B cell (primary cell): ENCODE data around the gene VWA3A. TPM values are rescaled to one million over a fixed set of nuclear protein-coding genes. Genes with fewer than 3 reads are reported as not detected.
A peak's percentile ranks its signal among the peaks of the same experiment; 100 is the strongest.

Source experiments
- ATAC-seq: fragments of 200-7000 bp; cut with Tn5 transposase; one replicate; pipeline ENCODE4 v1.10.0; 2021; ENCODE audit warnings: low read depth, mild to moderate bottlenecking, moderate number of reproducible peaks, moderate library complexity
- CTCF ChIA-PET: fragments of 350-600 bp; sonication (Branson Sonifier 250); formaldehyde crosslinking; loops from one replicate; lab custom pipeline; 2021; ENCODE audit warnings: antibody characterized with exemption, inconsistent platforms; lab: Charles Lee
- POLR2A ChIA-PET: fragments of 350-600 bp; sonication (Branson Sonifier 250); formaldehyde crosslinking; loops from one replicate; lab custom pipeline; 2021; ENCODE audit warnings: antibody characterized with exemption; lab: Charles Lee
- DNase-seq: peaks from one replicate; pipeline ENCODE4 v3.0.0; 2013
- H2AFZ ChIP-seq: 2 replicates; pipeline ENCODE4 v1.6.1; 2012; ENCODE audit warnings: mild to moderate bottlenecking, low read depth, low read length; ENCODE audit not compliant: insufficient read depth, poor library complexity, severe bottlenecking
- H3K27ac ChIP-seq, 2 donors: 1 replicate in 1 of 2; 2 replicates in 1 of 2; pipeline ENCODE4 v1.5.1; 2012 to 2013; ENCODE audit warnings: low read length in 2 of 2, mild to moderate bottlenecking in 2 of 2, moderate library complexity in 1 of 2
- H3K27me3 ChIP-seq, 4 experiments: fragments of 200-600 bp in 1 of 4; sonication (generic) in 1 of 4; replicated peaks in 1 of 4; 1 replicate in 2 of 4; 2 replicates in 2 of 4; pipeline versions ENCODE4 v1.6.1 to v1.7.0; 2013 to 2016; ENCODE audit warnings: low read length in 3 of 4, mild to moderate bottlenecking in 2 of 4, mixed read lengths in 1 of 4, moderate library complexity in 1 of 4; ENCODE audit not compliant: insufficient read depth in 4 of 4, control insufficient read depth in 3 of 4; ENCODE audit errors: control extremely low read depth in 1 of 4
- H3K36me3 ChIP-seq, 2 experiments: replicated peaks in 1 of 2; 1 replicate in 1 of 2; 2 replicates in 1 of 2; pipeline versions ENCODE4 v1.6.1 to v1.7.1; 2013; ENCODE audit warnings: low read length in 1 of 2; ENCODE audit not compliant: insufficient read depth in 2 of 2, control insufficient read depth in 1 of 2; ENCODE audit errors: control extremely low read depth in 1 of 2, extremely low read depth in 1 of 2
- H3K4me1 ChIP-seq, 2 donors: fragments of 200-600 bp in 1 of 2; sonication (generic) in 1 of 2; 1 replicate in 1 of 2; 2 replicates in 1 of 2; pipeline versions ENCODE4 v1.5.1 to v1.6.1; 2013 to 2017; ENCODE audit warnings: low read length in 2 of 2; ENCODE audit not compliant: control insufficient read depth in 2 of 2, insufficient read depth in 2 of 2
- H3K4me2 ChIP-seq: replicated peaks from 2 replicates; pipeline ENCODE3; 2012; ENCODE audit warnings: mild to moderate bottlenecking, low read depth, low read length; ENCODE audit not compliant: poor library complexity, severe bottlenecking
- H3K4me3 ChIP-seq, 5 experiments: fragments of 200-600 bp in 1 of 5; sonication (generic) in 1 of 5; 1 replicate in 3 of 5; 2 replicates in 2 of 5; pipeline versions ENCODE4 v1.5.1 to v1.7.0; 2011 to 2016; ENCODE audit warnings: low read length in 4 of 5, mild to moderate bottlenecking in 4 of 5, low read depth in 2 of 5, control low read depth in 1 of 5, moderate library complexity in 1 of 5; ENCODE audit not compliant: insufficient read depth in 1 of 5; ENCODE audit errors: control extremely low read depth in 1 of 5, extremely low read depth in 1 of 5
- H3K79me2 ChIP-seq: fragments of 200-600 bp; sonication (generic); one replicate; pipeline ENCODE4 v1.6.0; 2016; ENCODE audit warnings: low read length; ENCODE audit not compliant: control insufficient read depth, insufficient read depth
- H3K9ac ChIP-seq: fragments of 200-600 bp; sonication (generic); 2 replicates; pipeline ENCODE4 v1.6.1; 2017; ENCODE audit warnings: mild to moderate bottlenecking, low read length, moderate library complexity
- H3K9me3 ChIP-seq, 3 donors: one replicate each; pipeline versions ENCODE4 v1.6.1 to v1.7.1; 2013; ENCODE audit warnings: low read length in 2 of 3; ENCODE audit not compliant: control insufficient read depth in 2 of 3, insufficient read depth in 1 of 3; ENCODE audit errors: control extremely low read depth in 1 of 3
- H4K20me1 ChIP-seq: 2 replicates; pipeline ENCODE4 v1.6.0; 2012; ENCODE audit warnings: mild to moderate bottlenecking, low read length; ENCODE audit not compliant: insufficient read depth, control insufficient read depth, poor library complexity, severe bottlenecking
- H3K27ac Mint-ChIP-seq: one replicate; pipeline ENCODE4 v1.8.0; 2021; ENCODE audit warnings: mixed read lengths
- H3K27me3 Mint-ChIP-seq: one replicate; pipeline ENCODE4 v1.8.0; 2021; ENCODE audit warnings: mixed read lengths
- H3K4me1 Mint-ChIP-seq: one replicate; pipeline ENCODE4 v1.8.0; 2021; ENCODE audit warnings: mixed read lengths
- H3K4me3 Mint-ChIP-seq: one replicate; pipeline ENCODE4 v1.8.0; 2021; ENCODE audit warnings: mixed read lengths
- H3K9me3 Mint-ChIP-seq: one replicate; pipeline ENCODE4 v1.8.0; 2022; ENCODE audit warnings: mixed read lengths; ENCODE audit not compliant: insufficient read depth
- EZH2 ChIP-seq: IDR thresholded peaks from 2 replicates; pipeline ENCODE4 v1.6.1; 2012; ENCODE audit warnings: borderline replicate concordance, low read depth, mild to moderate bottlenecking, moderate library complexity, low read length; ENCODE audit not compliant: insufficient read depth, poor library complexity, severe bottlenecking
- WGBS: methylation state at CpG from one replicate; pipeline ENCODE4 v1.1.5; 2013; ENCODE audit warnings: missing lambda C conversion rate; ENCODE audit not compliant: insufficient coverage; 5-methylcytosine and 5-hydroxymethylcytosine counted together
- intact Hi-C: fragments of 100-400 bp; cut with micrococcal nuclease; formaldehyde crosslinking; loops from one replicate; pipeline ENCODE4 v1.10.0; 2022
- polyA plus RNA-seq: library from polyadenylated mRNA; depleted of rRNA; stranded (reverse); fragments of >200 nt; gene quantifications from 2 replicates; pipeline ENCODE4 v1.2.3, GENCODE V29; 2012
- total RNA-seq, 2 donors: library from RNA; stranded (reverse); fragments of 120-200 nt in 1 of 2; gene quantifications; 1 replicate in 1 of 2; 2 replicates in 1 of 2; pipeline versions ENCODE4 v1.2.3 to v1.2.4, GENCODE V29; 2013 to 2022
- TF ChIP-seq, protein P1 (sequence below): fragments of 200-600 bp; IDR thresholded peaks from one replicate; pipeline ENCODE4 v1.8.0; 2022; ENCODE audit warnings: antibody characterized with exemption, mild to moderate bottlenecking

Gene VWA3A
- total and polyA plus RNA-seq, 2 donors (not counting 1 experiment from before 2014, with no cell fraction given) = 0.28 to 0.47 TPM

DNA sequence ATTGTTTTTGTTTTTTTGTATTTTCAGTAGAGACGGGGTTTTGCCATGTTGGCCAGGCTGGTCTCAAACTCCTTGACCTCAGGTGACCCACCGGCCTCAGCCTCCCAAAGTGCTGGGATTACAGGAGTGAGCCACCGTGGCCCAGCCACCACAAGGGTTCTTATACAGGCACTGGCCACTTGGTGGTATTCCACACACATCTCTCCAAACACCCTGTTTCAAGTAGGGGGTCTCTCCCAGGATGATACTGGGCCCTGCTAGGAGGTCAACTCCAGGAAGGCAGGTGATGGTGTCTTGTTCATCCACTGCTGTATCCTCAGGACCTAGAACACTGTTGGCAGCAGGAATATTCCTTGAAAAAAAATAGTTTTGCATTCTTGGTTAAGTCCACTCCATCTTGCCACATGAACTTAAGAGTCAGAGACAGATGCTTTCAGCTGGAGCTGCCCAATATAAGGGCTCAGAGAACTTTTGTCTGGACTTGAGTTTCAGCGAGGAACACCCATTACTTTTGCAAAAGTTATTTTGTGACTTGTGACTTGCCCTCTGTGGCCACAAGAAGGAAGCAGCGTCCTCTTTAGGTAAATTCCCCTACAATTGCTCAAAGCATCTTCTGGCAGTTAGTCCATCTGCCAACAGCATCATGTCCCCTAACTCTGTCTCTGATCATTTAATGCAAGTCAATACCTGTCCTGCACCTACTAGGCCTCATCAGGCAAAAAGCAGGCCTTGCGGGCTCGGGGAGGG, 106.4 kb downstream of the VWA3A start:
- peaks cover 3% of the 10 kb centered on the region for H3K27me3 Mint-ChIP-seq
- Histone ChIP-seq H3K79me2 (no peaks in the 10 kb centered on the region), H3K27me3 (no peaks in the 10 kb centered on the region), H3K27ac (peak overlapping the region; percentile 23 to 24), H3K4me3 (no peak overlapping the region), H3K4me1 (peaks cover 15 to 32% of the 10 kb centered on the region in 2 donors), H3K9me3 (no peaks in the 10 kb centered on the region), H3K9ac (no peak overlapping the region), H2AFZ (no peak overlapping the region), H3K4me2 (peak overlapping the region; percentile 15), H3K36me3 (no peaks in the 10 kb centered on the region), H4K20me1 (no peaks in the 10 kb centered on the region)
- 72% methylated on average over 5 of the region's 7 CpGs for WGBS
- intact Hi-C loops = loop anchor here (10.0 kb wide), 2 partner anchors 374 to 1294 kb away; partner anchors contain the start of genes DCUN1D3 and LYRM1
- ChIA-PET CTCF (interaction anchor here (0.6 to 2.7 kb wide), 3 partner anchors 10 to 71 kb away, joined by 3 to 9 read pairs (median 3); no protein-coding TSS in a partner anchor), POLR2A (interaction anchor here (0.6 kb wide), 1 partner anchor 101 kb away, joined by 9 read pairs; no protein-coding TSS in a partner anchor)
- H3K9me3 Mint-ChIP-seq = peaks cover 4% of the 10 kb centered on the region
- no peak for ATAC-seq
- H3K4me3 Mint-ChIP-seq = peak overlapping the region; percentile 52
- H3K4me1 Mint-ChIP-seq = peaks cover 33% of the 10 kb centered on the region
- TF ChIP-seq EZH2 = no peak
- TF ChIP-seq, protein P1, sequence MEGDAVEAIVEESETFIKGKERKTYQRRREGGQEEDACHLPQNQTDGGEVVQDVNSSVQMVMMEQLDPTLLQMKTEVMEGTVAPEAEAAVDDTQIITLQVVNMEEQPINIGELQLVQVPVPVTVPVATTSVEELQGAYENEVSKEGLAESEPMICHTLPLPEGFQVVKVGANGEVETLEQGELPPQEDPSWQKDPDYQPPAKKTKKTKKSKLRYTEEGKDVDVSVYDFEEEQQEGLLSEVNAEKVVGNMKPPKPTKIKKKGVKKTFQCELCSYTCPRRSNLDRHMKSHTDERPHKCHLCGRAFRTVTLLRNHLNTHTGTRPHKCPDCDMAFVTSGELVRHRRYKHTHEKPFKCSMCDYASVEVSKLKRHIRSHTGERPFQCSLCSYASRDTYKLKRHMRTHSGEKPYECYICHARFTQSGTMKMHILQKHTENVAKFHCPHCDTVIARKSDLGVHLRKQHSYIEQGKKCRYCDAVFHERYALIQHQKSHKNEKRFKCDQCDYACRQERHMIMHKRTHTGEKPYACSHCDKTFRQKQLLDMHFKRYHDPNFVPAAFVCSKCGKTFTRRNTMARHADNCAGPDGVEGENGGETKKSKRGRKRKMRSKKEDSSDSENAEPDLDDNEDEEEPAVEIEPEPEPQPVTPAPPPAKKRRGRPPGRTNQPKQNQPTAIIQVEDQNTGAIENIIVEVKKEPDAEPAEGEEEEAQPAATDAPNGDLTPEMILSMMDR = no peak
- peak overlapping the region; percentile 70 for H3K27ac Mint-ChIP-seq
- DNase-seq = peak; percentile 43

DNA sequence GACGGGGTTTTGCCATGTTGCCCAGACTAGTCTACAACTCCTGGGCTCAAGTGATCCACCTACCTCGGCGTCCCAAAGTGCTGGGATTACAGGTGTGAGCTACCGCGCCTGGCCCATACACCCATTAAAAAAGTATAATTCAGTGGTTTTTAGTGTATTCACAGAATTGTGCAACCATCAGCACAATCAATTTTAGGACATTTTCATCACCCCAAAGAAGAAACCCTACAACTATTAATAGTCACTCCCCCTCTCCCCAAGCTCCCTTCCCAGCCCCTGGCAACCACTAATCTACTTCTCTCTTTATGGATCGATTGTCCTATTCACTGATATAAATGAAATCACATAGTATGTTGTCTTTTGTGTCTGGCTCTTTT, 109.9 kb downstream of the VWA3A start:
- Histone ChIP-seq H3K4me1 (peaks cover 5 to 31% of the 10 kb centered on the region in 2 donors), H3K27me3 (no peaks in the 10 kb centered on the region), H3K9me3 (no peaks in the 10 kb centered on the region), H3K27ac (no peak overlapping the region), H3K79me2 (peaks cover 9% of the 10 kb centered on the region), H3K36me3 (no peaks in the 10 kb centered on the region), H4K20me1 (peaks cover under 1% of the 10 kb centered on the region), H3K4me2 (no peak overlapping the region), H2AFZ (no peak overlapping the region), H3K4me3 (no peak overlapping the region), H3K9ac (no peak overlapping the region)
- no peak for TF ChIP-seq EZH2
- TF ChIP-seq, protein P1 = no peak
- DNase-seq (no peak), ATAC-seq (no peak)
- Mint-ChIP-seq H3K4me1 (peaks cover 19% of the 10 kb centered on the region), H3K27me3 (no peaks in the 10 kb centered on the region), H3K4me3 (no peak overlapping the region), H3K27ac (no peak overlapping the region), H3K9me3 (no peaks in the 10 kb centered on the region)
- WGBS = 80% methylated on average over 1 of the region's 6 CpGs
- CTCF ChIA-PET = interaction anchor here (5.1 to 9.7 kb wide), 2 partner anchors 12 to 94 kb away, joined by 31 to 89 read pairs; partner anchors contain the start of gene POLR3E
- POLR2A ChIA-PET = no interaction called here
- intact Hi-C loops = no loop called here
